ENCODE results near the gene FAM241A. TPM values are rescaled to one million over a fixed set of nuclear protein-coding genes. Genes with fewer than 3 reads are reported as not detected.
"Not testable (repeated sequence)": the region's sequence is repeated elsewhere in the genome, so short reads cannot be mapped to it uniquely, and the experiment has no call there.

FAM241A gene
- total RNA-seq, 3 donors from 2014 or later, result 0.75 to 2.1 (median 1.8) TPM

DNA sequence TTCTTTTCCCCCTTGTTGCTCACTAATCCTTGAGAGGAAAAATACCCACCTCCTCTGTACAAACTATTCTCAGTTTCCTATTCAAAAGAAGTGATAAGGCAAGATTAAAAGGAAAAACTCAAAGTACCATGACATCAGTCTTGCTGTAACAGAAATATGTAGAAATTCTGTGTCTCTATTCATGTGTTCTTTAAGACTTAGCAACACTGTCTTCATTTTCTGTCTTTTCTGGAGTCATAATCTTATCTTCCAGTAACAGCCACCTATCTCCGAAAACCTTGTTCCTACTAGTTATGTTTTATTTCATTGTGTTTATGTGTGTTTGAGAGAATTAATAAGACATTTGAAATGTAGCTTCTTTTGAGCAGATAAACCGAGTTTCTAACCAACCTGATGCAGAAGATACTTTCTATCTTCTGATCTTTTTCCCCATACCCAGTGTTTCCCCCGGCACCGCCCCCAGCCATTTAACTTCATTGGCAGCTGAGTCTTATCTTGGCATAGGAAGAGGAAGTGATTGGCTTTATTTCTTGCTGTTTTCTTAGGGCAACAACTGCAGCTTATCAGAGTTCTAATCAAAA lies 8.0 kb downstream of the FAM241A start:
- TF ChIP-seq, protein P1, sequence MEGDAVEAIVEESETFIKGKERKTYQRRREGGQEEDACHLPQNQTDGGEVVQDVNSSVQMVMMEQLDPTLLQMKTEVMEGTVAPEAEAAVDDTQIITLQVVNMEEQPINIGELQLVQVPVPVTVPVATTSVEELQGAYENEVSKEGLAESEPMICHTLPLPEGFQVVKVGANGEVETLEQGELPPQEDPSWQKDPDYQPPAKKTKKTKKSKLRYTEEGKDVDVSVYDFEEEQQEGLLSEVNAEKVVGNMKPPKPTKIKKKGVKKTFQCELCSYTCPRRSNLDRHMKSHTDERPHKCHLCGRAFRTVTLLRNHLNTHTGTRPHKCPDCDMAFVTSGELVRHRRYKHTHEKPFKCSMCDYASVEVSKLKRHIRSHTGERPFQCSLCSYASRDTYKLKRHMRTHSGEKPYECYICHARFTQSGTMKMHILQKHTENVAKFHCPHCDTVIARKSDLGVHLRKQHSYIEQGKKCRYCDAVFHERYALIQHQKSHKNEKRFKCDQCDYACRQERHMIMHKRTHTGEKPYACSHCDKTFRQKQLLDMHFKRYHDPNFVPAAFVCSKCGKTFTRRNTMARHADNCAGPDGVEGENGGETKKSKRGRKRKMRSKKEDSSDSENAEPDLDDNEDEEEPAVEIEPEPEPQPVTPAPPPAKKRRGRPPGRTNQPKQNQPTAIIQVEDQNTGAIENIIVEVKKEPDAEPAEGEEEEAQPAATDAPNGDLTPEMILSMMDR (IDR thresholded peaks at IDR 0.05), result no peak
- intact Hi-C loops (cut with DNase I, micrococcal nuclease), result no loop called here
- H3K36me3 ChIP-seq (ENCODE audit: low read depth), result no peaks in the 10 kb centered on the region
- no peaks in the 10 kb centered on the region for H3K9me3 ChIP-seq
- H3K4me1 ChIP-seq (ENCODE audit: low read depth), result no peaks in the 10 kb centered on the region
- no peak for DNase-seq
- no peak overlapping the region for H3K4me3 ChIP-seq
- no peak for ATAC-seq

DNA sequence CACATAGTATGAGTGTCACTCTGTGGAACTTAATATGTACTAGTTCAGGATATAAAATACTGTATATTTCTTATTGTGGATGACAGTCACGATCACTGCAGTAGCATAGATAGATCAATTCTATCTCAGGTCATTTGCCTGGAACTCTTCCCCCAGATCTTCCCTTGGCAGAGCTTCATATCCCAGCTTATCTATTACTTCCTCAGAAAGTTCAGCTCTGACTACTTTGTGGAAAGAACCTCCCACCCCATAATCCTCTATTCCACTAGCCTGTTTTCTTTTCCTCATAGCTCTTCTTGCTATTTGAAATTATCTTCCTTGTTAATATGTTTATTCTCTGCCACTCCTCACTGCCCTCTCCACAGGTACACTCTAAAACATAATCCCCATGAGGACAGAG lies 10.9 kb downstream of the FAM241A start:
- no peak for ATAC-seq
- intact Hi-C loops (cut with DNase I, micrococcal nuclease), result no loop called here

GRCh38 chr4:112156553-112156952 lies 11.3 kb downstream of the FAM241A start:
- ATAC-seq, result no peak
- intact Hi-C loops (cut with DNase I, micrococcal nuclease), result no loop called here
- H3K9me3 ChIP-seq, result no peaks in the 10 kb centered on the region
- H3K4me1 ChIP-seq (ENCODE audit: low read depth), result no peaks in the 10 kb centered on the region
- DNase-seq, result no peak
- TF ChIP-seq, protein P1 (IDR thresholded peaks at IDR 0.05), result no peak
- H3K36me3 ChIP-seq (ENCODE audit: low read depth), result no peaks in the 10 kb centered on the region
- no peak overlapping the region for H3K4me3 ChIP-seq

More for the DNA sequence above, 10.9 kb downstream of the FAM241A start:
- Histone ChIP-seq H3K4me1 (ENCODE audit: low read depth) (no peaks in the 10 kb centered on the region), H3K4me3 (no peak overlapping the region), H3K36me3 (ENCODE audit: low read depth) (no peaks in the 10 kb centered on the region), H3K9me3 (no peaks in the 10 kb centered on the region)
- TF ChIP-seq, protein P1 (IDR thresholded peaks at IDR 0.05), result no peak
- no peak for DNase-seq

- DNase-seq; H3K36me3 ChIP-seq (ENCODE audit: low read depth); intact Hi-C loops (cut with DNase I, micrococcal nuclease); H3K4me3 ChIP-seq; H3K9me3 ChIP-seq; H3K4me1 ChIP-seq (ENCODE audit: low read depth); ATAC-seq: not testable (repeated sequence)
Measured at GRCh38 chr4:112163706-112164105, 18.5 kb downstream of the FAM241A start.

- no peak overlapping the region for H3K4me3 ChIP-seq
- DNase-seq (no peak), ATAC-seq (peak; percentile 33)
- no peaks in the 10 kb centered on the region for H3K4me1 ChIP-seq (ENCODE audit: low read depth)
- H3K9me3 ChIP-seq, result no peaks in the 10 kb centered on the region
- intact Hi-C loops (cut with DNase I, micrococcal nuclease), result no loop called here
- no peaks in the 10 kb centered on the region for H3K36me3 ChIP-seq (ENCODE audit: low read depth)
- TF ChIP-seq, protein P1 (IDR thresholded peaks at IDR 0.05), result no peak
Measured at GRCh38 chr4:112167794-112168193, 22.5 kb downstream of the FAM241A start.

GRCh38 chr4:112168719-112169500 lies 23.7 kb downstream of the FAM241A start:
- no peak for DNase-seq
- TF ChIP-seq, protein P1 (IDR thresholded peaks at IDR 0.05), result no peak
- H3K36me3 ChIP-seq (ENCODE audit: low read depth), result no peaks in the 10 kb centered on the region
- no peak for ATAC-seq
- H3K9me3 ChIP-seq, result no peaks in the 10 kb centered on the region
- intact Hi-C loops (cut with DNase I, micrococcal nuclease), result no loop called here
- no peak overlapping the region for H3K4me3 ChIP-seq
- H3K4me1 ChIP-seq (ENCODE audit: low read depth), result no peaks in the 10 kb centered on the region

All from mucosa of descending colon (tissue), 3 donors.